Pancreas (tissue), 10 donors: ENCODE data around the gene MTA1. TPM values are rescaled to one million over a fixed set of nuclear protein-coding genes. Genes with fewer than 3 reads are reported as not detected.

ENCODE experiments used
- ATAC-seq, 4 donors: fragments of 200-7000 bp; cut with Tn5 transposase; one replicate each; pipeline versions ENCODE4 v1.8.0 to v1.9.1; 2020; ENCODE audit warnings: mild to moderate bottlenecking in 4 of 4, moderate library complexity in 4 of 4
- DNase-seq, 6 donors: peaks; one replicate each; pipeline ENCODE4 v3.0.0-alpha.2; 2020
- FAIRE-seq: peaks from 2 replicates; lab custom pipeline; 2012; peaks lifted over from hg19 to GRCh38; lab: Jason Lieb, UNC
- H3K27ac ChIP-seq, 4 donors: fragments of 200-600 bp; sonication (generic); 1 replicate in 3 of 4; 2 replicates in 1 of 4; pipeline versions ENCODE4 v1.5.0 to v1.8.0; 2020
- H3K27me3 ChIP-seq, 4 donors: fragments of 200-600 bp; one replicate each; pipeline ENCODE4 v1.8.0; 2021
- H3K36me3 ChIP-seq, 3 donors: fragments of 200-600 bp; sonication (generic) in 1 of 3; one replicate each; pipeline versions ENCODE4 v1.5.0 to v1.8.0; 2020 to 2021
- H3K4me1 ChIP-seq, 3 donors: fragments of 200-600 bp; one replicate each; pipeline ENCODE4 v1.8.0; 2021
- H3K4me3 ChIP-seq, 4 donors: fragments of 200-600 bp; sonication (generic) in 2 of 4; one replicate each; pipeline versions ENCODE4 v1.5.0 to v1.8.0; 2020 to 2021
- H3K9me3 ChIP-seq, 4 donors: fragments of 200-600 bp; one replicate each; pipeline ENCODE4 v1.8.0; 2021
- WGBS, 2 donors: extraction: QIAGEN DNeasy Blood & Tissue Kit; methylation state at CpG; one replicate each; pipeline ENCODE4 v1.1.7; 2013; 5-methylcytosine and 5-hydroxymethylcytosine counted together
- intact Hi-C, 3 donors: fragments of 100-400 bp; cut with DNase I; formaldehyde crosslinking; loops; one replicate each; pipeline versions ENCODE4 v1.11.1 to v1.14.2; 2022
- polyA plus RNA-seq, 2 donors: library from polyadenylated mRNA; stranded (reverse); fragments of 200-250 nt; gene quantifications; one replicate each; pipeline ENCODE4 v1.2.3, GENCODE V29; 2013
- total RNA-seq, 6 donors: library from RNA; stranded (reverse); fragmentation: NEBNext Ultra II Directional in 4 of 6; extraction: Animal tissue kit (Norgen Biotek cat#: 25700) in 4 of 6; gene quantifications; one replicate each; pipeline versions ENCODE4 v1.2.1 to v1.2.4, GENCODE V29; 2021 to 2023
- TF ChIP-seq, protein P1 (sequence below), 4 donors: fragments of 200-600 bp; sonication (generic) in 3 of 4; IDR thresholded peaks; one replicate each; pipeline versions ENCODE4 v1.5.0 to v1.8.0; 2021; ENCODE audit warnings: antibody characterized with exemption in 4 of 4
- donor health status: healthy with polysubstance abuse.
- donor health status: DM: no; HTN: no; CAD: no; lungs with moderate emphysema.
- donor health status: DM: no; HTN: no; CAD: no.
- donor health status: control.
- donor health status: control.
- donor health status: Bipolar disorder and iron deficiency.
- donor health status: DM: yes; HTN: yes; CAD: no.
- donor health status: DM: no; HTN: no; CAD: no.
- donor health status: DM: no; HTN: no; CAD: no.
- donor health status: DM: yes; HTN: yes; CAD: no.

Gene MTA1
- total and polyA plus RNA-seq, 8 donors, result 34.8 to 138 (median 53.2) TPM

DNA sequence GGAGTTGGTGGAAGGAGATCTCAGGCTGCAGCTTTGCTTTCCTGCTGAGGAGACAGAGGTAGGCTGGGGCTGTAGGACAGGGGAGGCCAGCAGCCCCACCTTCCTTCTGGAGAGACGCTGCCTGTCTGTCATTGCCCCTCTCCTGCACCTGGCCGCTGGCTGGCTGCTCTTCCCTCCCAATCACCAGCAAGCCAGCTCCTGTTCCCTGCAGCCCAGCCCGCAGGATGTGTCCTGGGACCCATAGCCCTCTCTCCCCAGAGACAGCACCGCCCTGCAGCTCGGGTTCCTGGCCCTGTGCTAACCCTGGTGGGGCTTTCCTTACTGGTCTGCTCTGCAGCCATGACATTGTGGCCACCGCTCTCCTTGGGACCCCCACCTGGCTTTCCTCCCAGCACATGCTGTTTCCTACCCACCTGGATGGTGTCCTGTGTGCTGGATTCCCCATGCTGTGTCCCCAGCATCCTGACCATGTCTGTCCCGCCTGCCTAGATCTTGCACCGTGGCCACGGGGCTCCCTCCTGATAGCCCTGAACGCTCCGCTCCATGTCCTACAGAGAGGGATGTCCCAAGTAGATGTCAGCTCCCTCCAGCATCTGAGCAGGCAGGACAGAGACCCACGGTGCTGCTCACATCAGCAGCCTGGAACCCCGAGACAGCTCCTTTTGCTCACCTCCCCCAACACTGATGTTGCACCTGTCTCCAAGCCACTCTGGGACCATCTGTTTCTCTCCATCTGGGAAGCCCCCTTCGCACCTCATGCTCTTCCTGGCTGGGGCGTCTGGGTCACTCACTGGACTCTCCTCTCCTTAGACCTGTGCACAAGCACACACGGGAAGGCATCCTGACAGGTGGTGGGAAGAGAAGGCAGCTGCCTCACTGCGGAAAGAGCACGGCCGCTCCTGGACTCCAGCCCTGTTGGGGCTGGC, 1.1 kb upstream of the MTA1 start:
- Histone ChIP-seq H3K27ac (peak overlapping the region in 2 of 4 donors; percentile 41 to 62), H3K27me3 (no peaks in the 10 kb centered on the region), H3K9me3 (no peaks in the 10 kb centered on the region), H3K4me3 (peak overlapping the region; percentile 43 to 75 (median 57)), H3K36me3 (no peaks in the 10 kb centered on the region), H3K4me1 (peaks cover 0 to 13% (median 6%) of the 10 kb centered on the region in 3 donors)
- WGBS, 2 donors, result 64 to 66% methylated on average over 19 of the region's 19 CpGs
- ATAC-seq (peak in 3 of 4 donors; percentile 11 to 20 (median 17)), DNase-seq (no peak), FAIRE-seq (no peak)
- TF ChIP-seq, protein P1, sequence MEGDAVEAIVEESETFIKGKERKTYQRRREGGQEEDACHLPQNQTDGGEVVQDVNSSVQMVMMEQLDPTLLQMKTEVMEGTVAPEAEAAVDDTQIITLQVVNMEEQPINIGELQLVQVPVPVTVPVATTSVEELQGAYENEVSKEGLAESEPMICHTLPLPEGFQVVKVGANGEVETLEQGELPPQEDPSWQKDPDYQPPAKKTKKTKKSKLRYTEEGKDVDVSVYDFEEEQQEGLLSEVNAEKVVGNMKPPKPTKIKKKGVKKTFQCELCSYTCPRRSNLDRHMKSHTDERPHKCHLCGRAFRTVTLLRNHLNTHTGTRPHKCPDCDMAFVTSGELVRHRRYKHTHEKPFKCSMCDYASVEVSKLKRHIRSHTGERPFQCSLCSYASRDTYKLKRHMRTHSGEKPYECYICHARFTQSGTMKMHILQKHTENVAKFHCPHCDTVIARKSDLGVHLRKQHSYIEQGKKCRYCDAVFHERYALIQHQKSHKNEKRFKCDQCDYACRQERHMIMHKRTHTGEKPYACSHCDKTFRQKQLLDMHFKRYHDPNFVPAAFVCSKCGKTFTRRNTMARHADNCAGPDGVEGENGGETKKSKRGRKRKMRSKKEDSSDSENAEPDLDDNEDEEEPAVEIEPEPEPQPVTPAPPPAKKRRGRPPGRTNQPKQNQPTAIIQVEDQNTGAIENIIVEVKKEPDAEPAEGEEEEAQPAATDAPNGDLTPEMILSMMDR (IDR thresholded peaks at IDR 0.05), result no peak
- intact Hi-C loops, result no loop called here

DNA sequence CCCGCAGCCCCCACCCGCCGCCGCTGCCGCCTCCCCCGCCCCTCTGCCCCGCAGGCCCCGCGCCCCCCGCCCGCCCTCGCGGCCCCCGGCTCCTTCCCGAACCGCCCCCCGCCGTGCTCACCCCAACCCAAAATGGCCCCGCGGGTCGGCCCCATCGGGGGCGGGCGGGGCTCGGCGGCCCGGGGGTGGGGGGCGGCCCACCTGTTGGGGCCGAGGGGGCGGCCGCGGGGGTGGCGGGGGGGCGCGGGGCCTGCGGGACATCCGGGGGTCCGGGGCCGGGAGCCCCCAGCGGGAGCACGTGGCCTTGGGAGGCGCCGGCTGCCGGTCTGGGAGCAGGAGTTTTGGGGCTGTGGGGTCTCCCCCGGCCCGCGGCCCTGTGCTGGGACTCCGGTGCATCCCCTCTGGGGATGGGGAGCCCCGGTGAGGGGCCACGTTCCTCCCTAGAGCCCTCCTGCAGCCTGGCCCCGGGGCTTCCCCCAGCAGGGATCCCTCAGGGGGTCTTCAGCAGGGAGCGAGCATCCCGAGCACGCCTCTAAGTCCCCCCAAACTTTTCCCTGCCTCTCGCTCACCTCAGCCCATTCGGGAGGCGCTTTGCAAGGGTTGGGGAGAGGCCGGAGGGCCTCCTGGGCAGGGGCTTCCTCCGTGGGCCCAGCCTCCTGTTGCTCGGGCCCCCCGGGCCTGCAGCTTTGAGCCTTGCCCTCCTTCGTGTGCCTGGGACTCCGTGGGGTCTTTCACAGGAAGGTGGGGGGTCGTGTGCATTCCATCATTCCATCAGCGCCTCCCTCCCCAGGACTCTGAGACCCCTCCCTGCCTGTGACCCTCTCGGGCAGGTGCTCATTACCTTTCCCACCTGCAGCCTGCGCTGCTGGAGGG, 710 bp downstream of the MTA1 start:
- peak in 1 of 4 donors; percentile 1 for ATAC-seq
- TF ChIP-seq, protein P1 (IDR thresholded peaks at IDR 0.05), result no peak
- FAIRE-seq, result no peak
- H3K36me3 ChIP-seq, result no peaks in the 10 kb centered on the region
- peak in 3 of 6 donors; percentile 45 to 74 (median 65) for DNase-seq
- WGBS, 2 donors, result 2 to 5% methylated on average over 35 to 65 of the region's 67 CpGs
- intact Hi-C loops, result no loop called here
- no peaks in the 10 kb centered on the region for H3K27me3 ChIP-seq
- H3K4me1 ChIP-seq, result peaks cover 0 to 13% (median 6%) of the 10 kb centered on the region in 3 donors
- H3K4me3 ChIP-seq, result peak overlapping the region; percentile 35 to 78 (median 68)
- H3K27ac ChIP-seq, result peak overlapping the region in 1 of 4 donors; percentile 39
- H3K9me3 ChIP-seq, result no peaks in the 10 kb centered on the region

DNA sequence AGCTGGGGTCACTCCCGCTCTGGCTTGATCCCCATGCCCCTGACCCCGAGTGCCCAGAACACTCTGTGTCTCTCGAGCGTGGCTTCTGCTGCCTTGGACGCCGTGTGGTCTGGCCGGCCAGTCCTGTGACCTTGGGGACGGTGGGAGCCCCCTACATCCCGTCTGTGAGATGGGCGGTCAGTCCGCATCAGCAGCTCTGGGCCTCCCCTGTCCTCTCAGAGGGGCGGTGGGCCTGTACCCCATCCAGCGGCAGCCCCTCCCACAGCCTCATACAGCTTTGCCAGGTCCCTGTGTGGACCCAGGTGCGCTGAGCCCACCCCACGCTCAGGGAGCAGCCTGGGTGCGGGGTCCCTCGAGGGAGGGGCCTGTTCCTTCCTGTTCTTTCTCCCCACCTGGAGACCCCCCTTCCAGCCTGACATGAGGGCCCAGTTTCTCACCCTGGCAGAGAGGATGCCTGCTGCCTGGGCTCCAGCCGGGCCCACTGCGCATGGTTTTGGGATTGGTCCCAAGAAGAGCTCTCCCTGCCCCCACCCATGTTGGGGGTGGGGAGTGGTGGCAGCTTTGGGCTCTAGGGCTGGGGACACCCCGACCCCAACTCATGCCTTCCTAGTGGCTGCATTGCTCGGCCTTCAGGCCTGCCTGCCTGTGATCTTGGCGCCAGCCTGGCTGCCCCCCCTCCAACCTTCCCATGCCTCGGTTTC, 1.5 kb downstream of the MTA1 start:
- intact Hi-C loops, result no loop called here
- no peaks in the 10 kb centered on the region for H3K9me3 ChIP-seq
- FAIRE-seq (no peak), DNase-seq (peak in 2 of 6 donors; percentile 32 to 79), ATAC-seq (peak in 2 of 4 donors; percentile 1 to 5)
- no peak overlapping the region for H3K27ac ChIP-seq
- TF ChIP-seq, protein P1 (IDR thresholded peaks at IDR 0.05), result no peak
- peak overlapping the region in 3 of 4 donors; percentile 68 to 78 (median 68) for H3K4me3 ChIP-seq
- peaks cover 0 to 13% (median 6%) of the 10 kb centered on the region in 3 donors for H3K4me1 ChIP-seq
- no peaks in the 10 kb centered on the region for H3K36me3 ChIP-seq
- no peaks in the 10 kb centered on the region for H3K27me3 ChIP-seq
- 40 to 49% methylated on average over 23 of the region's 23 CpGs for WGBS, 2 donors

DNA sequence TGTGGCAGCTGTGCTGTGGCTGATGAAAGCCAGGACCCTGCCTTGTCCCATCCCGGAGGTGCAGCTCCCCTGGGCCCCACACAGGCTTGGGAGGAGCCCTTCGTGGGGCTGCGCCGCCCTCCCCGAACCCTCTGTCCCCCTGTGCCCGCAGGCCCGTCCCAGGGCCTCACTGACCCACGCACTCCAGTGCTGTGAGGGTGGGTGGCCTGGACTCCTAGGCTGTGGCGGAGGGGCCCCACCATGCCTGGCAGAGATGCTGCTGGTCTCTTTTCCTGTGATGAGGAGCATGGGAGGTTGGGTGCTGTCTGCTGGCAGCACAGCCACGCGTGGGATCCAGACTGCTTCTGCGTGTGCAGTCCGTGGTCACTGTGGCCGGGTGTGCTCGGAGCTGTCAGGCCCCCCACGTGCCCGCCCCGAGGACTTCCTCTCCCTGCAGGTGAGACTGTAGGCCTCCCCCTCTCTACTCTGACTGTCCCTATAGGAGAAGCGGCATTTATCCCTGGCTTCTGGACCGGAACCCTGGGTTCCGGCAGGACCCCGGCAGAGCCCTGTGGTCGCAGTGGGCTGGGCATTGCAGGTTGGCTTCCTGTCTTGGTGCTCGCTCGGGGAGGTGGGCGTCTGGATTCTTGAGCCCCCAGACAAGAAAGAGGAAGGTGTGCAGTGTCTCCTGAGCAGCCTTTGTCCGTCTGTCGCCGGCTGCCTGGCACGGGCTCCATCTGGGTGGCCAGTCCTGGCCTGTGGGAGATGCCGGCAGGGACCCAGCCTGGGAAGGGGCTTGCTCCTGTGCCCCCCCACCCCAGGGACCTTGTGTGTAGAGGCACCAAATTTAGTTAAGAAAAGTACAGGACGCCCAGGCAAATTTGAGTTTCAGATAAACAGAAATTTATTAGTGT, 2.3 kb downstream of the MTA1 start:
- no peaks in the 10 kb centered on the region for H3K27me3 ChIP-seq
- TF ChIP-seq, protein P1 (IDR thresholded peaks at IDR 0.05), result no peak
- peak overlapping the region in 1 of 4 donors; percentile 68 for H3K4me3 ChIP-seq
- no peak overlapping the region for H3K27ac ChIP-seq
- H3K9me3 ChIP-seq, result no peaks in the 10 kb centered on the region
- 80 to 86% methylated on average over 32 of the region's 32 CpGs for WGBS, 2 donors
- no peak for ATAC-seq
- H3K4me1 ChIP-seq, result peaks cover 0 to 13% (median 6%) of the 10 kb centered on the region in 3 donors
- FAIRE-seq, result no peak
- peak in 2 of 6 donors; percentile 27 to 74 for DNase-seq
- no peaks in the 10 kb centered on the region for H3K36me3 ChIP-seq
- intact Hi-C loops, result no loop called here
